ENCODE measurements around the gene CBLC.

DNA sequence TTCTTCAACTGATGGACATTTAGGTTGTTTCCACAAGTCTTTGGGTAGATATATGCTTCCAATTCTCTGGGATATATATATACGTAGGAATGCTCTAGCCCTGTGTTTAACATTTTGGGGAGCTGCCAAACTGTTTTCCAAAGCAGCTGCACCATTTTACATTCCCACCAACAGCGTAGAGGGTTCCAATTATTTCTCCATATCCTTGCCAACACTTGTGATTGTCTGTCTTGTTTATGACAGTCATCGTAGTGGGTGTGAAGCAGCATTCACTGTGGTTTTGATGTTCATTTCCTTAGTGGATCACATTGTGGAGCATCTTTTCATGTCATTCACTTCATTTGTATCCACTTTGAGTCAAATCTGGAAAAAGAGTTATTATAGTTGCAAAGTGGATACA, 4.7 kb upstream of the CBLC start:
- TF ChIP-seq, protein P1, sequence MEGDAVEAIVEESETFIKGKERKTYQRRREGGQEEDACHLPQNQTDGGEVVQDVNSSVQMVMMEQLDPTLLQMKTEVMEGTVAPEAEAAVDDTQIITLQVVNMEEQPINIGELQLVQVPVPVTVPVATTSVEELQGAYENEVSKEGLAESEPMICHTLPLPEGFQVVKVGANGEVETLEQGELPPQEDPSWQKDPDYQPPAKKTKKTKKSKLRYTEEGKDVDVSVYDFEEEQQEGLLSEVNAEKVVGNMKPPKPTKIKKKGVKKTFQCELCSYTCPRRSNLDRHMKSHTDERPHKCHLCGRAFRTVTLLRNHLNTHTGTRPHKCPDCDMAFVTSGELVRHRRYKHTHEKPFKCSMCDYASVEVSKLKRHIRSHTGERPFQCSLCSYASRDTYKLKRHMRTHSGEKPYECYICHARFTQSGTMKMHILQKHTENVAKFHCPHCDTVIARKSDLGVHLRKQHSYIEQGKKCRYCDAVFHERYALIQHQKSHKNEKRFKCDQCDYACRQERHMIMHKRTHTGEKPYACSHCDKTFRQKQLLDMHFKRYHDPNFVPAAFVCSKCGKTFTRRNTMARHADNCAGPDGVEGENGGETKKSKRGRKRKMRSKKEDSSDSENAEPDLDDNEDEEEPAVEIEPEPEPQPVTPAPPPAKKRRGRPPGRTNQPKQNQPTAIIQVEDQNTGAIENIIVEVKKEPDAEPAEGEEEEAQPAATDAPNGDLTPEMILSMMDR (conservative IDR thresholded peaks at IDR 0.05; ENCODE audit: low read depth, low read length): no peak
- TF ChIP-seq POLR2A (IDR thresholded peaks at IDR 0.05; ENCODE audit: low read depth, low read length) (no peak), MAFK (IDR thresholded peaks at IDR 0.05; ENCODE audit: low read depth, low read length) (no peak), RAD21 (IDR thresholded peaks at IDR 0.05; ENCODE audit: low read length) (no peak), CEBPB (IDR thresholded peaks at IDR 0.05; ENCODE audit: low read depth, low read length) (no peak), RFX5 (IDR thresholded peaks at IDR 0.05; ENCODE audit: low read depth, low read length) (no peak)

Data from IMR-90 (cell line).